Measurements from ENCODE around the gene CD96. TPM values are rescaled to one million over a fixed set of nuclear protein-coding genes. Genes with fewer than 3 reads are reported as not detected.
"Not testable (repeated sequence)": the region's sequence is repeated elsewhere in the genome, so short reads cannot be mapped to it uniquely, and the experiment has no call there.

CD96 gene
- polyA plus RNA-seq, 1 donor: 0.33 TPM

DNA sequence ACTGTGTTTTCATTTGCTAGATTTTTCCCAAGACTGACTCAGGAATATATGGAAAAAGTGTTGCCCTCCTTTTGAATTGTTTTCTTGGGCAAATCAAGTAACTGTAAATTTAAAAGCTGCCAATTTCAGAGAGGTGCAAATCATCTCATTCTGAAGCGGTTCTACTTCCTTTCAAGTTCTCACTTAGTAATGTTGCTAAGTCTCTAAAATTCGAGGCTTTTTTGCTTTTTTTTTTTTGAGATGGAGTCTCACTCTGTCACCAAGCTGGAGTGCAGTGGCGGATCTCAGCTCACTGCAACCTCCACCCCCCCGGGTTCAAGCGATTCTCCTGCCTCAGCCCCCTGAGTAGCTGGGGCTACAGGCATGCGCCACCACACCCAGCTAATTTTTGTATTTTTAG, 130.5 kb downstream of the CD96 start:
- DNase-seq (ENCODE audit: low read depth): not testable (repeated sequence)

GRCh38 chr3:111675846-111676210, 133.8 kb downstream of the CD96 start:
- DNase-seq (ENCODE audit: low read depth): no peak

- no peak for DNase-seq (ENCODE audit: low read depth)
These were observed 134.4 kb downstream of the CD96 start for GRCh38 chr3:111676211-111677006.

DNA sequence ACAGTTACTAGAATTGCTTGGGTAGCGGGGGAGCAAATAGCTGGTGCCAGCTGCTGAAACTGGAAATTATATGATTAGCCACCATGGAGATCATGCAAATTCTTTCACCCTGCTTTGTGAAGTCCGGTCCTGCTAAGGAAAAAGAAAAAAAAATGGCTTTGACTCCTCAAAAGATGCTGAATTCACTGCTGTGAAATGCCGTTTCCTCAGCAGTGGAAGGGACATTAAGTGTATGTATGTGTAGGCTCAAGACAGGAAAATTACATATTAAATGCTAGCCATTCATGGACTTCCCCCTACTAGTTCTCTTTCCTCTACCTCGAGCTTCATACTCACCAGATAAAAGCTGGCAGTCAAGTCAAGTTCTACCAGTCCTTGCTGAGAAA, 135.0 kb downstream of the CD96 start:
- no peak for DNase-seq (ENCODE audit: low read depth)

DNA sequence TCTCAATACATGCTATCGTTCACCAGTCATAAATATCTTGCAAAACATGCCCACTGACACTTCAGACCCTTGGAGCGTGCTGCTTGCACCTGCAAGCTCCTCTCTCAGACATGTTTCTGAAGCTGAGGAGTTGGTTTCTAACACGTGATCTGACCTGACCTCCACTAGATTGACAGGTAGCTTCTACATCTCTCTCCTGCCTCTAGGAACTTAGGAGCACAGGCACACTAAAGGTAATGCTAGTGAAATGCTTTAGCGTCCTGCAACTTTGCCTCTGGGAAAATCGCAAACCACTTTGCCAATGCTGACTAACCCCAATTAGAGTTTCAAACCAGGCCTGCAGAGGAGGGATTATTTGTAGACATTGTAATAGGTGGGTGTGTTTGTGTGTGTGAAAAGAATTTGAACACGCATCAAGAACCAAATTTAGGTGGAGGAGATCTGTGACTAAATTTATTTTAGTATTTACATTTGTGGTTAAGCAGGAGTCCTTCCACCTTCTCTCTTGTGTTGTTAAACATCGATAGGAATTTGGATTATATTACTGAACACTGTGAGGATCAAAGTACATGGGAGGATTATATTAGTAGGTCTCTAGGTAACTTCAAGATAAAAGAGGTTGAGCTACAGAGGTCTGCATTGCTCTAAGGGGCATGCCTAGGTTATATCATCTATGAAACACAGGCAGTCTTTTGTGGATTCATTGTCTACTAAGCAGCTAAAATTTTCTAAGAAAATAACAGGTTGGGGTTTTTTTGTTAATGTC, 139.8 kb downstream of the CD96 start:
- no peak for DNase-seq (ENCODE audit: low read depth)

DNA sequence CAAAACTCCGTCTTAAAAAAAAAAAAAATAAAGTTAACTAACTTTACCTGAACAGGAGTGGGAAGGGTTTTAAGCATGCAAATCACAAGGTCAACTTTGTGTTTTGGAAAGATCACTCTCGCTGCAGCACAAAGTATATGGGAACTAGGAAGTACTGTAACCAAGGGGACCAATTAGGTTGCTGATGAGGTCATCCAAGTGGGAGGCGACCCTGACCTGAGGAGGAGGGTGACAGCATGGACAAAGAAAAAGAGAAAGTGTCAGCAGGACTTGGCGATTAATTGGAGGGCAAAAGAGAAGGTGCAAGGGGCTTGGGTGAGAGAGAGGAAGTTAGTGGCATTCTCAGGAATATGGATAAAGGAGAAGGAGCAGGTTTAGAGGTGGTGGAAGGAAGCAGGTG, 142.6 kb downstream of the CD96 start:
- DNase-seq (ENCODE audit: low read depth): no peak

DNA sequence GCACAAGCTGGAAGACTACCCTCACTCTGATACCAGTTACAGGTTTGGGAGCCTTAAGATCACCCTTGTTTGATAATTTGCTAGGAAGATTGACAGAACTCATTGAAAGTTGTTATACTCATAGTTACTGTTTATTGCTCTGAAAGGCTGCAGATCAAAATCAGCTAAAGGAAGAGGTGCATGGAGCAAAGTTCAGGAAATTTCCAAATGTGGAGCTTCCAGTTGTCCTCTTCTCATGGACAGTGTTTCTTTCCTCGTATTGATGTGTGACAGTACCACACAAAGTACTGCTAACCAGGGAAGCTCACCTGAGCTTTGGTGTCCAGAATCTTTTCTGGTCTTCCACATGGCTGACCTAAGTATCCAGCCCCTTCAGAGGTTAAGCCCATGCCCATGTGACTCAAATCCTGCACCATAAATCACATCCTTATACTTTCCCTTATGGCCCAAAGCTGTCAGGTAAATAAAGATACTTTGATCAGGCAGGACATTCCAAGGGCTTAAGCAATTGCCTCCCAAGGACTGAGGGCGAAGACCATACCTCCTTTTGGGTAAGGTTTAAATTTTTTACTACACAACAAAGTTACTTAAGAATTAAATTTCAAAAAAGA, 146.3 kb downstream of the CD96 start:
- DNase-seq (ENCODE audit: low read depth): no peak

GRCh38 chr3:111690242-111690641, 148.2 kb downstream of the CD96 start:
- DNase-seq (ENCODE audit: low read depth): no peak

DNA sequence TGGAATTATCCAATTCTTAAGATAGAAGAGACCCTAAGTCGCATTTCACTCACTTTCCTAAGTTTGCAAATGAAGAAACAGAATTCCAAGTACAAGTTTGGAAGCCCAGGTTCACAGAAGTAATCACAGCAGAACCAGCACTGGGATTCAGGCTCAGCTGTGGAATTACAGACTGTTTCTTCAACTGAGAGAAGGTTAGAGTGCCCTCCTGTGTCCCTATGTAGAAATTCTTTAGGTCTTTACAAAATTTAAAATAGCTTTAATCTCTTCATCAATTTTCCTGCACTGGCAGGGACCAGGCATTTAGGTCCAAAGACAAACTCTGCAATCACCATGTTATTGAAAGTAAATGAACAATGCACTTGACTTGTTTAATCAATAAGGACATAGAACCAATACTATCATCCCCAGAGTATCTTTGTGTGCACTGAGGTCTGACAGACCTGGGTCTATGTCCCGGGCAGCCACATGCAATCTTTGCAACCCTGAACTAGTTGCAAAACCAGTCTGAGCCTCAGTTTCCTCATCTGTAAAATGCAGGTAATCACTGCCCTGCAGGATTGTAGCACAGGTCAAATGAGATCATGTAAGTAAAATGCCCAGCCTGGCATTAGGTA, 149.4 kb downstream of the CD96 start:
- DNase-seq (ENCODE audit: low read depth): no peak

DNA sequence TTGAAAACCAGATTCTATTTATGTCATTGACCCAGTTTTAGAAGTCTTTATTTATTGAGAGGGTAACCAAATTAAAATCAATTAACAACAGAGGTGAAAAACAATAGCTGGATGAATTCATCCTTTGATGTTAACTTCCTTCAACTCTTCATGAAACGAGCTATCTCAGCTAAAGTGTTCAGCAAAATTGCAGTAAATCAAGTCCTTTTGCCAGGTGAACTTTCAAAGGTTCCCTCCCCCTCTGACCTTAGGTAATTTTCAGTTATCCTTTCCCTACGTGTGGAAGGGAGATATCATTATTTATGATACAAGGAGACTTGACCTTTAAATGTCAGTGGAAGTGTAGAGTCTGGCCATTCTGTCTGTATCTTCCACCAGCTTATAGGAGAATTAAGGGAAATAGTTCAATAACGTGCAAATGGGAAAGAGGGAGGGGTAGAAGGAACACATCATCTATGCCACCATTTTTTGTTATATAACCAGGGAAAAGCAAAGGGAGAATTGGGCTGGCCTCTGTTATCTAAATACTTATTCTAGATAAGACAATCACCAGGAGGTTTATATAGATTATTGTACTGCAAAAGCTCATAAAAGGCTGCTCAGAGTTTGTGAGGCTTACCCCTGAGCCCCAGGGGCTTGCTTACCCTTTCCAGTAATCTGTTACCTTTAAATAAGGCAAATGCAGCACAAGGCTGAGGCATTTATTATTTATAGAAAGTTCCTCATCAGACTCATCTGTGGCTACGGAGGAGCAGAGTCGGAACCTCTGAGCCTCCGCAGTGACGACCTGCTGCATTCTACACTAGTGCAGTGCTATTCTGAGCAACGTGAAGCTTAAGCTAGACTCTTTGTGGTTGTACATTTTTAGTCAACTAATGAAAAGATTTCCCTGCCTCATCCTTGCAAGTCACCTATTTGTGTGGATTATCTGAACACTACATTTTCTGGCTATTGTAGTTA, 150.9 kb downstream of the CD96 start:
- DNase-seq (ENCODE audit: low read depth): no peak

DNA sequence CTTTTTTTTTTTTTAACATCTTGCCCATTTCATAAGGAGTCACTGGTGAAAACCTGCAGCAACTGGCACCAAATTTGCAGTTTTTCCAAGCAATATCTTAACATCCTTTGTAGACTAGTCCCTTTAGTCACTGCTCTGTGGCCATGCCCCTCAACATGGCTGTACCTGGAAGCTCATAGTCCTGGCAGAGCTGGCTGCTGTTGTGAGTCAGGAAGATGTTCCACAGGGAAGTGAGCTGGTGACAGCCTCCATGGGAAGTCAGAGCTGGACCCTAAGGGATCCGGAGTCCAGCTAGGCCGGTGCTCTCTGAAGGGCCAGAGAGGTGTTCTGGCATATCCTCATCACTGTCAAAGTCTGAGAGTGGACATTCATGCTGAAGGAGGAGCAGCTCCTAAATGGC, 152.5 kb downstream of the CD96 start:
- no peak for DNase-seq (ENCODE audit: low read depth)

DNA sequence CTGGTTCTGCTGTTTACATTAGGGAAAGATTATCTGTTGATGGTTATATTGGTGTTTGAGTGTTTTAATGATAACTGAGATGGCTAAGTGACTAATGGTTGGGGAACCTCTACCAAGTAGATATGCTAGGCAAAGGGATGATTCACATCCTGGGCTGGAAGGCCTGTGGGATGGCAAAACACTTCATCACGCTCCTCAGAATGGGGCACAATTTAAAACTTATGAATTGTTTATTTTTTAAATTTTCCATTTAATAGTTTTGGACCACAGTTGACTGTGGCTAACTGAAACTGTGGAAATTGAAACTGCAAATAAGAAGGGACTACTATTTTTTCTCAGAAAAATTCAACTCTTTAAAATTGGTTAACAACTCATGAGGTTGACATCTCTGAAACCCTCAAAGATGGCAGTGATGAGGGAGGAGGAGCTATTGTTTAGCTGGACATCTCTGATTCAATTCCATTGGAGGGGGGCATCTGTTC, 153.7 kb downstream of the CD96 start:
- DNase-seq (ENCODE audit: low read depth): no peak

- no peak for DNase-seq (ENCODE audit: low read depth)
These were observed 158.1 kb downstream of the CD96 start for GRCh38 chr3:111700054-111700453.

DNA sequence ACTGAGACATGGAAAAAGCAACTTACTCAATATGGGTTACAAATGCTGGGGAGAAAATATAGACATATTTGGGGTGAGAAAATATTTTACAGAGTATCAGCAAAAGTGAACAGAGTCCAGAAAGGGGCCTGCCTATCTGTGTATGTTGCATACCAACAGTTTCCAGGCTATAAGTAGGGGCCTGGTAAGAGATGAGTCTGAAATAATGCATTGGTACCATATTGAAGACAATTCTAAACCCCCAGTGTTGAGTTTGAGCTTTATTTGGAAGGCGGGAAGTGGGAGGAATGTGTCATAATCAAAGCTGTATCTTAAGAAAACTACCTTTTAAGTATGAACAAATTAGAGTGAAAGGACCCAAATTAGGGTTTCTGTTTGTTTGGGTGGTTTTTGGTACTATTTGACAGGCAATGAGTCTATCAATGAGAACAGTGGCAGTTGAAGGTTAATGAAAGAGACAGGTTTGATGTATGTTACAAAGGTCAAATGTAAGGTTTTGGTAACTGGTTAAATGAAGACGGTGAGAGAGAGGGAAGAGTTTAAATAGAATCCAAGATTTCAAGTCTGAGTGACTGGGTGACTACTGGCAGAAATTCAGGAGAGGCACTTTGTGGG, 159.4 kb downstream of the CD96 start:
- DNase-seq (ENCODE audit: low read depth): no peak

Other genes with a start within 250 kb of the CD96 start
- not detected for gene ZBED2, start 53.1 kb downstream of the CD96 start, polyA plus RNA-seq (ENCODE audit: insufficient read length)
- gene PLCXD2, start 132.5 kb downstream of the CD96 start, polyA plus RNA-seq (ENCODE audit: insufficient read length): 0.72 TPM